CD4-positive, CD25-positive, alpha-beta regulatory T cell (primary cell): ENCODE measurements around the gene TFG. TPM values are rescaled to one million over a fixed set of nuclear protein-coding genes. Genes with fewer than 3 reads are reported as not detected.

ENCODE experiments used
- ATAC-seq, 2 donors: fragments of 150-1000 bp; cut with Tn5 transposase; one replicate each; pipeline ENCODE4 v1.10.0; 2021; ENCODE audit warnings: low read depth in 2 of 2, moderate number of reproducible peaks in 2 of 2, moderate library complexity in 1 of 2
- DNase-seq, 3 donors: peaks; one replicate each; pipeline versions ENCODE4 v3.0.0 to v3.0.0-alpha.2; 2012 to 2022; ENCODE audit warnings: mixed read lengths in 1 of 3
- H3K27ac ChIP-seq: one replicate; pipeline ENCODE4 v1.7.0; 2013; ENCODE audit warnings: mild to moderate bottlenecking, low read length; ENCODE audit not compliant: insufficient read depth, poor library complexity, severe bottlenecking
- H3K27me3 ChIP-seq: one replicate; pipeline ENCODE4 v1.7.0; 2013; ENCODE audit warnings: low read length; ENCODE audit not compliant: control insufficient read depth, insufficient read depth
- H3K36me3 ChIP-seq: one replicate; pipeline ENCODE4 v1.7.0; 2013; ENCODE audit warnings: mild to moderate bottlenecking, low read length, moderate library complexity; ENCODE audit not compliant: control insufficient read depth, insufficient read depth
- H3K4me1 ChIP-seq: 2 replicates; pipeline ENCODE4 v1.7.0; 2013; ENCODE audit warnings: mild to moderate bottlenecking, low read length; ENCODE audit not compliant: insufficient read depth, control insufficient read depth, poor library complexity, severe bottlenecking
- H3K4me3 ChIP-seq: one replicate; pipeline ENCODE4 v1.7.0; 2013; ENCODE audit warnings: low read depth, mild to moderate bottlenecking, low read length, moderate library complexity
- H3K9me3 ChIP-seq, 2 experiments: 1 replicate in 1 of 2; 2 replicates in 1 of 2; pipeline ENCODE4 v1.7.0; 2013; ENCODE audit warnings: low read length in 2 of 2, mild to moderate bottlenecking in 1 of 2, moderate library complexity in 1 of 2; ENCODE audit not compliant: control insufficient read depth in 2 of 2
- H3K27ac Mint-ChIP-seq, 3 donors: one replicate each; pipeline ENCODE4 v1.8.0; 2020 to 2022; ENCODE audit warnings: mild to moderate bottlenecking in 3 of 3, mixed read lengths in 3 of 3, moderate library complexity in 2 of 3
- H3K27me3 Mint-ChIP-seq: one replicate; pipeline ENCODE4 v1.8.0; 2022; ENCODE audit warnings: mild to moderate bottlenecking, mixed read lengths
- H3K36me3 Mint-ChIP-seq: one replicate; pipeline ENCODE4 v1.8.0; 2020; ENCODE audit warnings: mixed read lengths
- H3K4me1 Mint-ChIP-seq, 4 donors: one replicate each; pipeline ENCODE4 v1.8.0; 2020 to 2022; ENCODE audit warnings: mixed read lengths in 4 of 4, mild to moderate bottlenecking in 1 of 4
- H3K4me3 Mint-ChIP-seq, 4 donors: one replicate each; pipeline ENCODE4 v1.8.0; 2020 to 2022; ENCODE audit warnings: mild to moderate bottlenecking in 4 of 4, mixed read lengths in 4 of 4, moderate library complexity in 3 of 4
- H3K9me3 Mint-ChIP-seq, 7 donors: one replicate each; pipeline ENCODE4 v1.8.0; 2020 to 2022; ENCODE audit warnings: mixed read lengths in 7 of 7, mild to moderate bottlenecking in 3 of 7, moderate library complexity in 2 of 7
- polyA plus RNA-seq, 4 donors: library from polyadenylated mRNA; unstranded; fragments of 300-500 nt; fragmentation: Illumina TruSeq; gene quantifications; one replicate each; pipeline ENCODE4 v1.2.3, GENCODE V29; 2021
- total RNA-seq: library from RNA; stranded (reverse); gene quantifications from one replicate; pipeline ENCODE4 v1.2.3, GENCODE V29; 2022

TFG gene
- total and polyA plus RNA-seq, 5 donors from 2014 or later: 46.9 to 56.3 (median 47.1) TPM

DNA sequence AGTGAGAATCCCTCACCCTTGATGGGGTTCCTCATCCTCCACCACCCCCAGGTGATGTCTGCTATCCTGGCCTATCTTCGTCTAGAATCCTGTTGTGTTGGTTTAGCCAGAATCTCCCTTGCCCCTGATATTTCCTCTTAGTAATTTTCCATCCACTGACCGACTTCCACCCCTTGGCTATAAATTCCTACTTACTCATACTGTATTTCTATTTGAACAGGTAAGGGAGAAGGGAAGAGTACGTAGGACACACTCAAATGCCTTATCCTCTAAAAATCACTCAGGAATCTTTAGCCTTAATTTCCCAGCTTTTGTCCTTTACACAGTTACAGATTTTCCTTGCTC lies 678 bp upstream of the TFG start:
- Mint-ChIP-seq H3K4me1 (peaks cover 31 to 50% (median 40%) of the 10 kb centered on the region in 4 donors), H3K9me3 (peaks cover 0 to 5% (median 0%) of the 10 kb centered on the region in 7 donors), H3K4me3 (peak overlapping the region; percentile 93 to 99 (median 96)), H3K36me3 (peaks cover 7% of the 10 kb centered on the region), H3K27me3 (peaks cover 25% of the 10 kb centered on the region), H3K27ac (peak overlapping the region; percentile 96 to 98 (median 98))
- DNase-seq: no peak
- ATAC-seq: no peak
- Histone ChIP-seq H3K27ac (peak overlapping the region; percentile 95), H3K36me3 (no peaks in the 10 kb centered on the region), H3K9me3 (no peaks in the 10 kb centered on the region), H3K4me1 (peaks cover 30% of the 10 kb centered on the region), H3K4me3 (peak overlapping the region; percentile 93), H3K27me3 (peaks cover 2% of the 10 kb centered on the region)

DNA sequence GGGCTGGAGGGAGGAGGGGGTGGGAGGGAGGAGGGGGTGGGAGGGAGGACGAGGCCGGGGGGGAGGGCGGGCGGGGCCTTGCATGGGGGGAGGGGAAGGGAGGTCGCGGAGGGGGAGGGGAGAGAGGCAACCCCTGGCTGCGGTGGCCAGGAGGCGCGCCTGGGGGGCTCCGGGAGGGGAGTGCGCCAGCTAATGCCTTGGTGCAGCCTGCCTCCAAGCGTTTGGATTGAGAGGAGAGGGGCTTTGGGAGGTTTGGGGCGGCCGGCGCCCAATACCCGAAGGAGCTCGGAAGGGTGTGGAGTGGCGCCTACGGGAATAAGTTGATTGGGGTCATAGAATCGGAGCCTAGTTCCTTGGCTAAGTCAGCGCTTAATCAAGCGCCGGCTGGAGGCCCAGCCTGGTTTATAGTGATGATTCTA lies 557 bp downstream of the TFG start:
- DNase-seq: peak; percentile 19 to 32 (median 30)
- Histone ChIP-seq H3K36me3 (peaks cover 8% of the 10 kb centered on the region), H3K27ac (peak overlapping the region; percentile 95), H3K4me3 (peak overlapping the region; percentile 91), H3K9me3 (no peaks in the 10 kb centered on the region), H3K27me3 (no peaks in the 10 kb centered on the region), H3K4me1 (peaks cover 30% of the 10 kb centered on the region)
- Mint-ChIP-seq H3K27me3 (peaks cover 23% of the 10 kb centered on the region), H3K4me1 (peaks cover 33 to 58% (median 46%) of the 10 kb centered on the region in 4 donors), H3K9me3 (peaks cover 0 to 5% (median 0%) of the 10 kb centered on the region in 7 donors), H3K4me3 (peak overlapping the region; percentile 77 to 99 (median 90)), H3K27ac (peak overlapping the region; percentile 81 to 89 (median 82)), H3K36me3 (peaks cover 14% of the 10 kb centered on the region)
- peak in 1 of 2 donors; percentile 7 for ATAC-seq

DNA sequence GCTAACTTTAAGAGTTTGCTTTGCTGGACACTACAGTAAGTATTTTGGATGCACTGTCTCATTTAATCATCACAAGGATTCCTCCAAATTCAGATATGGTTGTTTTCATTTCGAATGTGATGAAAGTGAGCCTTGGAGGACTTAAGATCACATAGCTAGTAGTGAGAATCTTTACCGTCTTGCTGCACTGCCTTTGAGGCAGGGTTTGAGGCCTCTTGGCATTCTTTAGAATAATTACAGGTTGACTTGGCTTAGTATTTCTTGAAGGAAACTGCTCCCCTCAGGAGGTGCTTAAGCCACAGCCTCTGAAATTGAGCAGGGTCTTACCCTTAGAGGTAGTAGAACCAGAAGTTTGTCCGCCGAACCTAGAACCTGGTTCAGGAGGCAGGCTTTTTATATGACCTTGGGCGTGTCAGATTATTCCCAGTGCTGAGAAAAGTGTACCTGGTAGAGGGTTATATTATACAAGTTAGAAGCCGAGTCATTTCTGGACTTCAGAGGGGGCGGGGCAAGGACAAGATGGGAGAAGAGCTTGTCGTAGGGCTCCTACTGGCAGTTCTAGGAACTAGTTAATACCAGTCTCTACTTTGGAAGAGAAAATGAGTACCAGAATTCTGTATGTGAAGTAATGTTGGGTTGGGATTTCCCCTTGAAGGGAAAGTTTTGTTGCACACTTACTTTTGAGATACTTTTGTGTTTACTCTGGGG lies 1.1 kb downstream of the TFG start:
- Histone ChIP-seq H3K27ac (peak overlapping the region; percentile 95), H3K9me3 (no peaks in the 10 kb centered on the region), H3K36me3 (peaks cover 14% of the 10 kb centered on the region), H3K4me3 (peak overlapping the region; percentile 91), H3K4me1 (peaks cover 30% of the 10 kb centered on the region), H3K27me3 (no peaks in the 10 kb centered on the region)
- Mint-ChIP-seq H3K9me3 (peaks cover 0 to 5% (median 0%) of the 10 kb centered on the region in 7 donors), H3K36me3 (peaks cover 20% of the 10 kb centered on the region), H3K4me3 (peak overlapping the region; percentile 77 to 99 (median 90)), H3K27ac (peak overlapping the region; percentile 81 to 89 (median 82)), H3K4me1 (peaks cover 38 to 63% (median 52%) of the 10 kb centered on the region in 4 donors), H3K27me3 (peaks cover 17% of the 10 kb centered on the region)
- DNase-seq (peak; percentile 33 to 77 (median 39)), ATAC-seq (peak in 1 of 2 donors; percentile 16)

DNA sequence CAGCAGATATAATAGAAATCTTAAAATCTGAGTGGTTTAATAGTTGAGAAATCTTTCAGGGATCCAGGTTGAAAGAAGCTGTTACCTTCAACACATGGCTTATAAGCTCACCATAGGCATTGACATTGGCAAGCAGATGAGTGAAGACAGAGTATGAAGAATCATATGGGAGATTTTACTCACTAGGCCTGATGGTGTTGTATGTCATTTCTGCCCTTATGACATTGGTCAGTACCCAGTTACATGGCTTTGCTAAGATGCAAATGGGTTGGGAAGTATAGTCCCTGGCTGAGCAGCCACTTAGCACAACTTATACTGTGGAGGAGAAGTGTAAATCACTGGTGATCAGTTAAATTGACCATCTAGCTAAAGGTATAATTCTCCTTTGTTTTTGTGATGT lies 5.9 kb downstream of the TFG start:
- no peak for DNase-seq
- H3K4me3 Mint-ChIP-seq: peak overlapping the region in 2 of 4 donors; percentile 27 to 31
- Histone ChIP-seq H3K36me3 (peaks cover 38% of the 10 kb centered on the region), H3K9me3 (no peaks in the 10 kb centered on the region), H3K27ac (no peak overlapping the region), H3K4me3 (peak overlapping the region; percentile 4), H3K27me3 (no peaks in the 10 kb centered on the region), H3K4me1 (peaks cover 26% of the 10 kb centered on the region)
- peaks cover 41% of the 10 kb centered on the region for H3K36me3 Mint-ChIP-seq
- peaks cover 59 to 82% (median 75%) of the 10 kb centered on the region in 4 donors for H3K4me1 Mint-ChIP-seq
- no peaks in the 10 kb centered on the region for H3K27me3 Mint-ChIP-seq
- peak overlapping the region in 1 of 3 donors; percentile 8 for H3K27ac Mint-ChIP-seq
- peaks cover 0 to 1% (median 0%) of the 10 kb centered on the region in 7 donors for H3K9me3 Mint-ChIP-seq
- ATAC-seq: no peak

DNA sequence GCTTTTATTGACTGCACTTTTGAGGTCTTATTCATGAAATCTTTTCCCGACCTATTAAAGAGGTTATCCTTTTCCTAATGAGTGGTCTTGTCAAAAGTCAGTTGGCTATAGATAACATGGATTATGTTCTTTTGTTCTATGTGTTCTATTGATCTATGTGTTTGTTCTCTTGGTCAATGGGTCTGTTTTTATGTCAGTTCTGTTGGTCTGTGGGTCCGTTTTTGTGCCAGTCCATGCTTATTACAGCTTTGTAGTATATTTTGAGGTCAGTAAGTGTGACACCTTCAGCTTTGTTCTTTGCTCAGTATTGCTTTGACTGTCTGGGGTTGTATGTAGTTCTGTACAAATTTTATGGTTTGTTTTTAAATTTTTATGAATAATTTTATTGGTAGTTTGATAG lies 7.8 kb downstream of the TFG start:
- H3K9me3 Mint-ChIP-seq: peaks cover 0 to 1% (median 0%) of the 10 kb centered on the region in 7 donors
- peaks cover 48 to 63% (median 59%) of the 10 kb centered on the region in 4 donors for H3K4me1 Mint-ChIP-seq
- H3K27me3 Mint-ChIP-seq: no peaks in the 10 kb centered on the region
- H3K36me3 Mint-ChIP-seq: peaks cover 49% of the 10 kb centered on the region
- peaks cover 57% of the 10 kb centered on the region for H3K36me3 ChIP-seq
- no peak for ATAC-seq
- peaks cover 10% of the 10 kb centered on the region for H3K4me1 ChIP-seq
- no peaks in the 10 kb centered on the region for H3K9me3 ChIP-seq
- H3K27me3 ChIP-seq: no peaks in the 10 kb centered on the region
- H3K27ac ChIP-seq: no peak overlapping the region
- H3K4me3 ChIP-seq: peak overlapping the region; percentile 42
- H3K27ac Mint-ChIP-seq: peak overlapping the region in 2 of 3 donors; percentile 1 to 31
- DNase-seq: no peak
- peak overlapping the region in 3 of 4 donors; percentile 10 to 72 (median 69) for H3K4me3 Mint-ChIP-seq

DNA sequence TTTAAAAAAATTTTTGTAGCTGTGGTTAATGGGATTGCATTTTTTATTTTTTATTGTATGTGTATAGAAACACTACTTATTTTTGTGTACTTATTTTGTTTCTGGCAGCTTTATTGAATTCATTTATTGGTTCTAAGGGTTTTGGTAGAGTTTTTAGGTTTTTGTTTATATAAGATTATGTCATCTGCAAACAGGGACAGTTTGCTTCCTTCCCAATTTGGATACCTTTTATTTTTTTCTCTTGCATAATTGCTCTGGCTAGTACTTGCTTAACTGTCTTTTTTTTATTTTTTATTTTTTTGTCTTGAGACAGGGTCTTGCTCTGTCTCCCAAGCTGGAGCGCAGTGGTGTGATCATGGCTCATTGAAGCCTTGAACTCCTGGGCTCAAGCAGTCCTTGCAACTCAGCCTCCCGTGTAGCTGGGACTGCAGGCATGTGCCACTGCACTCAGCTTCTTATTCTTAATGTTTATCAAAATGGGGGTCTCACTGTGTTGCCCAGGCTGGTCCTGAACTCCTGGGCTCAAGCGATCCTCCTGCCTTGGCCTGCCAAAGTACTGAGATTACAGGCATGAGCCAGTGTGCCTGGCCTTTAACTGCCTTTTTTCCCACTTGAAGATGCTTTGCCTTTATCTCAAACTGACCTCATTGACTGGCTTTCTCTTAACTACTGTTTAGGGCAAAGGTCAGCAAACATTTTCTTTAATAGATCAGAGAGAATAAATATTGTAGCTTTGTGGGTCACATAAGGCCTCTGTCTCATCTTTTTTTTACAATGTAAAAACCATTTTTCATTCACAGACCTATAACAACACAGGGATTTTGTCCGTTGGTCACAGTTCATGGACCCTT lies 8.6 kb downstream of the TFG start:
- H3K4me3 Mint-ChIP-seq: peak overlapping the region in 2 of 4 donors; percentile 46 to 72
- DNase-seq: no peak
- no peaks in the 10 kb centered on the region for H3K9me3 ChIP-seq
- H3K27me3 Mint-ChIP-seq: no peaks in the 10 kb centered on the region
- H3K36me3 Mint-ChIP-seq: peaks cover 50% of the 10 kb centered on the region
- H3K4me1 Mint-ChIP-seq: peaks cover 40 to 56% (median 55%) of the 10 kb centered on the region in 4 donors
- no peak overlapping the region for H3K27ac Mint-ChIP-seq
- peaks cover 63% of the 10 kb centered on the region for H3K36me3 ChIP-seq
- no peak overlapping the region for H3K27ac ChIP-seq
- H3K27me3 ChIP-seq: no peaks in the 10 kb centered on the region
- H3K9me3 Mint-ChIP-seq: peaks cover 0 to 1% (median 0%) of the 10 kb centered on the region in 7 donors
- ATAC-seq: no peak
- no peak overlapping the region for H3K4me3 ChIP-seq
- H3K4me1 ChIP-seq: peaks cover 4% of the 10 kb centered on the region

DNA sequence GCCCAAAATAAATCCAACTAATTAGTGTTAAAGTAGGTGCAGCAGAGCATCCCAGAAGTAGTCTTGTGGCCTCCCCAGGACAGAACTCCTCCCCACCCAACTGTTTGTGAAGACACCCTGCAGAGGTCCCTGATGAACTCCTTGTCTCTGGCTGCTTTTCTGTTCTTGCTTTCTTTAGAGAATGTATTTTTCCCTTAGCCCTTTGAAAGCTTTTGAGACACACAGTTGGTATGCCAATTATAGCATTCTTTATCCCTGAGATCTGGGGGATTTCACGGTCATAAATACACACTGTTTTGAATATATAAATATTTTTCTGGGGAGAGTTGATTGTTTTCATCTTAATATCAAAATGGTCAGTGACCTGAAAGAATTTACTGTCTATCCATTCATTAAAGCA lies 9.8 kb downstream of the TFG start:
- Mint-ChIP-seq H3K27ac (peak overlapping the region in 2 of 3 donors; percentile 11 to 80), H3K4me1 (peaks cover 36 to 49% (median 44%) of the 10 kb centered on the region in 4 donors), H3K4me3 (no peak overlapping the region), H3K36me3 (peaks cover 44% of the 10 kb centered on the region), H3K9me3 (peaks cover 0 to 1% (median 0%) of the 10 kb centered on the region in 7 donors), H3K27me3 (no peaks in the 10 kb centered on the region)
- no peak for DNase-seq
- H3K27me3 ChIP-seq: no peaks in the 10 kb centered on the region
- no peak overlapping the region for H3K27ac ChIP-seq
- no peak overlapping the region for H3K4me3 ChIP-seq
- no peak for ATAC-seq
- peaks cover 63% of the 10 kb centered on the region for H3K36me3 ChIP-seq
- no peaks in the 10 kb centered on the region for H3K9me3 ChIP-seq
- H3K4me1 ChIP-seq: peaks cover 4% of the 10 kb centered on the region
